Measurements from ENCODE around the gene FAM171A1.
A peak's percentile ranks its signal among the peaks of the same experiment; 100 is the strongest.
"Not testable (repeated sequence)": the region's sequence is repeated elsewhere in the genome, so short reads cannot be mapped to it uniquely, and the experiment has no call there.

FAM171A1 gene

GRCh38 chr10:15344876-15345285, 26.2 kb downstream of the FAM171A1 start:
- DNase-seq (ENCODE audit: low read depth in 2 of 2) = no peak

GRCh38 chr10:15344256-15344875, 26.7 kb downstream of the FAM171A1 start:
- DNase-seq (ENCODE audit: low read depth in 2 of 2) = no peak

GRCh38 chr10:15342970-15343369, 28.1 kb downstream of the FAM171A1 start:
- DNase-seq (ENCODE audit: low read depth in 2 of 2) = no peak

- no peak for DNase-seq (ENCODE audit: low read depth in 2 of 2)
These were observed 29.5 kb downstream of the FAM171A1 start for GRCh38 chr10:15341502-15342128.

GRCh38 chr10:15339892-15340291, 31.2 kb downstream of the FAM171A1 start:
- no peak for DNase-seq (ENCODE audit: low read depth in 2 of 2)

- not testable (repeated sequence) for DNase-seq (ENCODE audit: low read depth in 2 of 2)
These were observed 33.6 kb downstream of the FAM171A1 start for GRCh38 chr10:15337441-15337923.

- no peak for DNase-seq (ENCODE audit: low read depth in 2 of 2)
These were observed 34.9 kb downstream of the FAM171A1 start for GRCh38 chr10:15336211-15336610.

- DNase-seq (ENCODE audit: low read depth in 2 of 2) = no peak
These were observed 35.6 kb downstream of the FAM171A1 start for GRCh38 chr10:15335508-15335907.

- no peak for DNase-seq (ENCODE audit: low read depth in 2 of 2)
These were observed 36.3 kb downstream of the FAM171A1 start for GRCh38 chr10:15334650-15335323.

- DNase-seq (ENCODE audit: low read depth in 2 of 2) = no peak
These were observed 37.0 kb downstream of the FAM171A1 start for GRCh38 chr10:15333909-15334649.

GRCh38 chr10:15333181-15333580, 37.9 kb downstream of the FAM171A1 start:
- not testable (repeated sequence) for DNase-seq (ENCODE audit: low read depth in 2 of 2)

GRCh38 chr10:15331461-15331860, 39.6 kb downstream of the FAM171A1 start:
- no peak for DNase-seq (ENCODE audit: low read depth in 2 of 2)

- DNase-seq (ENCODE audit: low read depth in 2 of 2) = no peak
These were observed 41.7 kb downstream of the FAM171A1 start for GRCh38 chr10:15329437-15329836.

GRCh38 chr10:15325944-15326284, 45.2 kb downstream of the FAM171A1 start:
- no peak for DNase-seq (ENCODE audit: low read depth in 2 of 2)

GRCh38 chr10:15325243-15325943, 45.7 kb downstream of the FAM171A1 start:
- DNase-seq (ENCODE audit: low read depth in 2 of 2) = peak in 1 of 2 donors; percentile 1

- no peak for DNase-seq (ENCODE audit: low read depth in 2 of 2)
These were observed 46.5 kb downstream of the FAM171A1 start for GRCh38 chr10:15324611-15325010.

GRCh38 chr10:15324113-15324512, 47.0 kb downstream of the FAM171A1 start:
- DNase-seq (ENCODE audit: low read depth in 2 of 2) = no peak

- no peak for DNase-seq (ENCODE audit: low read depth in 2 of 2)
These were observed 48.7 kb downstream of the FAM171A1 start for GRCh38 chr10:15322356-15322755.

GRCh38 chr10:15321431-15322341, 49.4 kb downstream of the FAM171A1 start:
- DNase-seq (ENCODE audit: low read depth in 2 of 2) = no peak

GRCh38 chr10:15320522-15321203, 50.4 kb downstream of the FAM171A1 start:
- DNase-seq (ENCODE audit: low read depth in 2 of 2) = no peak
